Endodermal cell (in vitro differentiated cells): ENCODE measurements around the gene ACOT4. TPM values are rescaled to one million over a fixed set of nuclear protein-coding genes. Genes with fewer than 3 reads are reported as not detected.
A peak's percentile ranks its signal among the peaks of the same experiment; 100 is the strongest.

Experiments
- DNase-seq: peaks from one replicate; pipeline ENCODE4 v3.0.0-alpha.2; 2017
- H3K27ac ChIP-seq: 2 replicates; pipeline ENCODE4 v1.5.1; 2013; ENCODE audit warnings: mild to moderate bottlenecking, low read depth, low read length, moderate library complexity
- H3K27me3 ChIP-seq: 2 replicates; pipeline ENCODE4 v1.6.1; 2013; ENCODE audit warnings: mild to moderate bottlenecking, low read length, moderate library complexity; ENCODE audit not compliant: insufficient read depth, control insufficient read depth, poor library complexity, severe bottlenecking
- H3K36me3 ChIP-seq: 2 replicates; pipeline ENCODE4 v1.7.0; 2013; ENCODE audit warnings: mild to moderate bottlenecking, low read length, moderate library complexity; ENCODE audit not compliant: control insufficient read depth, insufficient read depth
- H3K4me1 ChIP-seq: one replicate; pipeline ENCODE4 v1.7.0; 2013; ENCODE audit warnings: low read length; ENCODE audit not compliant: control insufficient read depth, insufficient read depth
- H3K4me3 ChIP-seq: 2 replicates; pipeline ENCODE4 v1.5.1; 2013; ENCODE audit warnings: mild to moderate bottlenecking, low read length, moderate library complexity
- H3K9ac ChIP-seq: 2 replicates; pipeline ENCODE4 v1.6.1; 2013; ENCODE audit warnings: mild to moderate bottlenecking, low read length, moderate library complexity; ENCODE audit not compliant: poor library complexity, severe bottlenecking; ENCODE audit errors: extremely low read depth
- H3K9me3 ChIP-seq: 2 replicates; pipeline ENCODE4 v1.6.1; 2013; ENCODE audit warnings: mild to moderate bottlenecking, low read length, moderate library complexity; ENCODE audit not compliant: control insufficient read depth
- H3K27ac Mint-ChIP-seq: 2 replicates; pipeline ENCODE4 v1.8.0; 2020; ENCODE audit warnings: mixed read lengths
- H3K27me3 Mint-ChIP-seq: 2 replicates; pipeline ENCODE4 v1.8.0; 2021; ENCODE audit warnings: mild to moderate bottlenecking, mixed read lengths; ENCODE audit not compliant: insufficient read depth
- H3K36me3 Mint-ChIP-seq: 2 replicates; pipeline ENCODE4 v1.8.0; 2020; ENCODE audit warnings: low read depth, mixed read lengths
- H3K4me1 Mint-ChIP-seq: 2 replicates; pipeline ENCODE4 v1.8.0; 2020; ENCODE audit warnings: mixed read lengths
- H3K4me3 Mint-ChIP-seq: 2 replicates; pipeline ENCODE4 v1.8.0; 2020; ENCODE audit warnings: mild to moderate bottlenecking, moderate library complexity, mixed read lengths
- H3K9me3 Mint-ChIP-seq: 2 replicates; pipeline ENCODE4 v1.8.0; 2020; ENCODE audit warnings: mild to moderate bottlenecking, mixed read lengths
- WGBS, 2 experiments: methylation state at CpG; one replicate each; pipeline versions ENCODE4 v1.1.5 to v1.1.7; 2013; ENCODE audit warnings: missing lambda C conversion rate in 2 of 2, mixed read lengths in 1 of 2; ENCODE audit not compliant: insufficient coverage in 1 of 2, insufficient read length in 1 of 2; 5-methylcytosine and 5-hydroxymethylcytosine counted together
- total RNA-seq, 2 donors: library from RNA; stranded (reverse); fragmentation: NEBNext Ultra II Directional in 1 of 2; extraction: Animal tissue kit (Norgen Biotek cat#: 25700) in 1 of 2; gene quantifications; 2 replicates in 1 of 2; 3 replicates in 1 of 2; pipeline ENCODE4 v1.2.1, GENCODE V29; 2021
- TF ChIP-seq, protein P1 (sequence below): fragments of 200-600 bp; sonication (generic); conservative IDR thresholded peaks from 2 replicates; pipeline ENCODE4 v1.5.0; 2021; ENCODE audit warnings: antibody characterized with exemption, mild to moderate bottlenecking

Gene ACOT4
- total RNA-seq, 2 donors from 2014 or later = 0.97 to 2.0 TPM

DNA sequence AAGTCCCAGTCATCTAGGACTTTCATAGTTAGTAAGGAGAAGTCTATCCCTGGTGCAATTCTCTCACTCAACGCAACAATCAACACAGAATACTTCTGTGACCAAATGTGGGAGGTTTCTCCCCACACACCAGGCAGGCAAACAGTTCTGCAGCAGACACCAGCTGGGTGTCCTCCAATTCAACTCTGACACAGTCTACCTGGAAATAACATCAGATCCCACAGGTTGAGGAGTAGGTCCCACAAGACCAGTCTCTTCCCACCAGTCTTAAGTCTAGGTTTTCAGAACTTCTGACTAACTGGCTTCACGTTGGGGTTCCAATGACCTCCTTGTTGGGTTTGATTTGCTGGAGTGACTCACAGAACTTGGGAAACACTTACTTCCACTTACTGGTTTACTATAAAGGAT lies 35.5 kb downstream of the ACOT4 start:
- Mint-ChIP-seq H3K9me3 (peaks cover 2% of the 10 kb centered on the region), H3K4me3 (no peak overlapping the region), H3K36me3 (no peaks in the 10 kb centered on the region), H3K27ac (no peak overlapping the region), H3K4me1 (no peaks in the 10 kb centered on the region), H3K27me3 (no peaks in the 10 kb centered on the region)
- Histone ChIP-seq H3K27me3 (no peaks in the 10 kb centered on the region), H3K27ac (no peak overlapping the region), H3K36me3 (no peaks in the 10 kb centered on the region), H3K9me3 (no peaks in the 10 kb centered on the region), H3K4me3 (no peak overlapping the region), H3K9ac (no peak overlapping the region), H3K4me1 (no peaks in the 10 kb centered on the region)
- DNase-seq = no peak
- TF ChIP-seq, protein P1, sequence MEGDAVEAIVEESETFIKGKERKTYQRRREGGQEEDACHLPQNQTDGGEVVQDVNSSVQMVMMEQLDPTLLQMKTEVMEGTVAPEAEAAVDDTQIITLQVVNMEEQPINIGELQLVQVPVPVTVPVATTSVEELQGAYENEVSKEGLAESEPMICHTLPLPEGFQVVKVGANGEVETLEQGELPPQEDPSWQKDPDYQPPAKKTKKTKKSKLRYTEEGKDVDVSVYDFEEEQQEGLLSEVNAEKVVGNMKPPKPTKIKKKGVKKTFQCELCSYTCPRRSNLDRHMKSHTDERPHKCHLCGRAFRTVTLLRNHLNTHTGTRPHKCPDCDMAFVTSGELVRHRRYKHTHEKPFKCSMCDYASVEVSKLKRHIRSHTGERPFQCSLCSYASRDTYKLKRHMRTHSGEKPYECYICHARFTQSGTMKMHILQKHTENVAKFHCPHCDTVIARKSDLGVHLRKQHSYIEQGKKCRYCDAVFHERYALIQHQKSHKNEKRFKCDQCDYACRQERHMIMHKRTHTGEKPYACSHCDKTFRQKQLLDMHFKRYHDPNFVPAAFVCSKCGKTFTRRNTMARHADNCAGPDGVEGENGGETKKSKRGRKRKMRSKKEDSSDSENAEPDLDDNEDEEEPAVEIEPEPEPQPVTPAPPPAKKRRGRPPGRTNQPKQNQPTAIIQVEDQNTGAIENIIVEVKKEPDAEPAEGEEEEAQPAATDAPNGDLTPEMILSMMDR = no peak
- WGBS, 2 experiments = 95% methylated on average over 2 of the region's 2 CpGs; no CpG with 5 or more reads in 1 of the 2 experiments

DNA sequence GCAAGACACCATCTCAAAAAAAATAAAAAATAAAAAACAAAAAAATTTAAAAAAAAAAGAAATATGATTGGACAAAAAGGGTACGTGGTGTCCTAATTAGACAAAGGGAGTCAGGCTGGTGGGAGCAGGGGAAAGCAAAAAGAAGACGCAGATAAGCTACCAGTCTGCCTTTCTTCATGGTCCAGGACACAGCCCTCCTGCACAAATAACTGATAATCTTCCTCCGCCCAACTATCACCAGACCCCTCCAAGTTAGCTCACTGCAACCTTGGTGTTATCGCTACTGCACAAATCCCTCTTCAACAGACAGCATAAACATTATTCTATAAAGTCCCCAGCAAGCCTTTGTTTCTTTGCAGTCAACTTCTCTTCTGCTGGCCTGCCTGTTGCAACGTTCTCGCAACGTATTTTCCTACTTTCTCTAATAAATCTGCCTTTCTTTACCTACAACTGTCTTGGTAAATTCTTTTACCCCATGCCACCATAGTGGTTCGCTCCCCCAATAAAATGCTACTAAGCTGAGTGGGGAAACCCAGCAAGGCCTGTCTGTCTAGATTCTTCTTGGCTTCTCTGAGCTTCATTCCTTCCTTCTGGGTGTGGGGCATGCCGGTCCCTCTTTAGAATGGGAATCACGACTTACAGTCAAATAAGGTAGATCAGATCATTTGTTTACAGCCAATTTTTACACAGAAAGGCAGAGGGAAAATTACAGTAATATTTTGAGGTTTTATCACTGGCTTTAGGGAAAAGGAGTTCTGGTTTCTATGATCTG lies 38.5 kb downstream of the ACOT4 start:
- 88 to 92% methylated on average over 8 to 10 of the region's 10 CpGs for WGBS, 2 experiments
- Mint-ChIP-seq H3K9me3 (no peaks in the 10 kb centered on the region), H3K27ac (no peak overlapping the region), H3K4me3 (no peak overlapping the region), H3K4me1 (peaks cover 3% of the 10 kb centered on the region), H3K27me3 (no peaks in the 10 kb centered on the region), H3K36me3 (no peaks in the 10 kb centered on the region)
- H3K27me3 ChIP-seq = no peaks in the 10 kb centered on the region
- H3K4me1 ChIP-seq = no peaks in the 10 kb centered on the region
- no peaks in the 10 kb centered on the region for H3K9me3 ChIP-seq
- no peaks in the 10 kb centered on the region for H3K36me3 ChIP-seq
- H3K9ac ChIP-seq = no peak overlapping the region
- no peak for DNase-seq
- H3K27ac ChIP-seq = no peak overlapping the region
- no peak overlapping the region for H3K4me3 ChIP-seq
- TF ChIP-seq, protein P1 = no peak

GRCh38 chr14:73633116-73634010 lies 41.7 kb downstream of the ACOT4 start:
- no peaks in the 10 kb centered on the region for H3K9me3 Mint-ChIP-seq
- peak overlapping the region; percentile 60 for H3K4me3 Mint-ChIP-seq
- H3K36me3 Mint-ChIP-seq = no peaks in the 10 kb centered on the region
- peak; percentile 87 for DNase-seq
- Histone ChIP-seq H3K36me3 (no peaks in the 10 kb centered on the region), H3K9me3 (no peaks in the 10 kb centered on the region), H3K27ac (no peak overlapping the region), H3K4me1 (no peaks in the 10 kb centered on the region), H3K9ac (no peak overlapping the region), H3K4me3 (peak overlapping the region; percentile 37), H3K27me3 (no peaks in the 10 kb centered on the region)
- WGBS, 2 experiments = 23 to 31% methylated on average over 25 to 44 of the region's 44 CpGs
- H3K27ac Mint-ChIP-seq = peak overlapping the region; percentile 52
- H3K27me3 Mint-ChIP-seq = no peaks in the 10 kb centered on the region
- peaks cover 3% of the 10 kb centered on the region for H3K4me1 Mint-ChIP-seq
- TF ChIP-seq, protein P1 = peak; percentile 95
